SK-N-SH (cell line): ENCODE measurements around the gene CHRNB2.

ENCODE experiments used
- EP300 ChIP-seq, 2 experiments: IDR thresholded peaks; 2 replicates each; pipeline versions ENCODE4 v1.4.0 to v1.6.1; 2012; ENCODE audit warnings: borderline replicate concordance in 1 of 2, low read depth in 1 of 2, low read length in 1 of 2
- EZH2phosphoT487 ChIP-seq: fragments of 200-600 bp; sonication (generic); IDR thresholded peaks from 2 replicates; pipeline ENCODE4 v1.6.1; 2017; ENCODE audit warnings: low read depth, mixed run types, mild to moderate bottlenecking, antibody characterized with exemption, moderate library complexity, borderline replicate concordance
- GABPA ChIP-seq: IDR thresholded peaks from 2 replicates; pipeline ENCODE4 v1.4.0; 2012; ENCODE audit warnings: low read depth, mild to moderate bottlenecking
- MXI1 ChIP-seq: IDR thresholded peaks from 2 replicates; pipeline ENCODE4 v1.6.1; 2012; ENCODE audit warnings: mild to moderate bottlenecking, low read depth, low read length, improper control_type of control experiment
- POLR2AphosphoS5 ChIP-seq: IDR thresholded peaks from 2 replicates; pipeline ENCODE4 v1.6.1; 2012; ENCODE audit warnings: low read depth, low read length
- RAD21 ChIP-seq: IDR thresholded peaks from 2 replicates; pipeline ENCODE4 v1.6.1; 2012; ENCODE audit warnings: mild to moderate bottlenecking, low read length
- TF ChIP-seq, protein P1 (sequence below): fragments of 200-600 bp; sonication (generic); IDR thresholded peaks from 2 replicates; pipeline ENCODE4 v1.6.1; 2017; ENCODE audit warnings: antibody characterized with exemption, mild to moderate bottlenecking, moderate library complexity

DNA sequence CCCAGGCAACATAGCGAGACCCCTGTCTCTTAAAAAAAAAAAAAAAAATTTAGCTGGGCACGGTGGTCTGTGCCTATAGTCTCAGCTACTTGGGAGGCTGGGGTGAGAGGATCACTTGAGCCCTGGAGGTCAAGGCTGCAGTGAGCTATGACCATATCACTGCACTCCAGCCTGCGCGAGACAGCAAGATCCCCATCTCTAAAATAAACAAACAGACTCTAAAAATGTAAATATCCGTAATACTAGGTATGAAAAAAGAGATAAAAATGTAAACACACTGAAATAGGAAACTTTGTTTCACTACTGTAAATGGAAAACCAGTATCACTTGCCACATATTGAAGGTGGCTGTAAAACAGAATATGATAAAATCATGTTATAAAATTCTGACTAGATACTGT lies 23.2 kb downstream of the CHRNB2 start:
- TF ChIP-seq EZH2phosphoT487 (no peak), GABPA (no peak), MXI1 (no peak), POLR2AphosphoS5 (no peak), EP300 (IDR thresholded peaks at IDR 0.05; ENCODE audit: borderline replicate concordance in 1 of 2, low read depth in 1 of 2, low read length in 1 of 2) (no peak), RAD21 (no peak)
- TF ChIP-seq, protein P1, sequence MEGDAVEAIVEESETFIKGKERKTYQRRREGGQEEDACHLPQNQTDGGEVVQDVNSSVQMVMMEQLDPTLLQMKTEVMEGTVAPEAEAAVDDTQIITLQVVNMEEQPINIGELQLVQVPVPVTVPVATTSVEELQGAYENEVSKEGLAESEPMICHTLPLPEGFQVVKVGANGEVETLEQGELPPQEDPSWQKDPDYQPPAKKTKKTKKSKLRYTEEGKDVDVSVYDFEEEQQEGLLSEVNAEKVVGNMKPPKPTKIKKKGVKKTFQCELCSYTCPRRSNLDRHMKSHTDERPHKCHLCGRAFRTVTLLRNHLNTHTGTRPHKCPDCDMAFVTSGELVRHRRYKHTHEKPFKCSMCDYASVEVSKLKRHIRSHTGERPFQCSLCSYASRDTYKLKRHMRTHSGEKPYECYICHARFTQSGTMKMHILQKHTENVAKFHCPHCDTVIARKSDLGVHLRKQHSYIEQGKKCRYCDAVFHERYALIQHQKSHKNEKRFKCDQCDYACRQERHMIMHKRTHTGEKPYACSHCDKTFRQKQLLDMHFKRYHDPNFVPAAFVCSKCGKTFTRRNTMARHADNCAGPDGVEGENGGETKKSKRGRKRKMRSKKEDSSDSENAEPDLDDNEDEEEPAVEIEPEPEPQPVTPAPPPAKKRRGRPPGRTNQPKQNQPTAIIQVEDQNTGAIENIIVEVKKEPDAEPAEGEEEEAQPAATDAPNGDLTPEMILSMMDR, result no peak
